ENCODE results near the gene DSTN. TPM values are rescaled to one million over a fixed set of nuclear protein-coding genes. Genes with fewer than 3 reads are reported as not detected.

The DSTN gene
- total and polyA plus RNA-seq, 2 experiments from 2014 or later = 162 to 459 TPM

- peaks cover 16% of the 10 kb centered on the region for H3K27me3 Mint-ChIP-seq (ENCODE audit: insufficient read depth, low read depth, poor library complexity)
- H3K36me3 Mint-ChIP-seq (ENCODE audit: low read depth) = peaks cover 40% of the 10 kb centered on the region
- Histone ChIP-seq H3K4me2 (no peak overlapping the region), H3K4me1 (ENCODE audit: insufficient read depth) (peaks cover 3% of the 10 kb centered on the region; the same call in 1 of the 2 replicates), H3F3A (replicated peaks; ENCODE audit: low read depth) (no peaks in the 10 kb centered on the region), H3K4me3 (no peak overlapping the region), H2AFZ (no peak overlapping the region), H3K36me3 (ENCODE audit: insufficient read depth) (0 out of 2 replicates have a peak, but pooled peaks cover 8% of the 10 kb centered on the region), H3K9me2 (ENCODE audit: insufficient read depth) (no peaks in the 10 kb centered on the region), H3K79me2 (replicated peaks; ENCODE audit: insufficient read depth) (no peaks in the 10 kb centered on the region), H3K27me3 (ENCODE audit: insufficient read depth) (no peaks in the 10 kb centered on the region), H3K27ac (ENCODE audit: low read depth) (no peak overlapping the region), H4K20me1 (replicated peaks; ENCODE audit: insufficient read depth) (no peaks in the 10 kb centered on the region)
- no peak for TF ChIP-seq REST (IDR thresholded peaks at IDR 0.05; ENCODE audit: unreplicated experiment)
- TF ChIP-seq CTCF (conservative IDR thresholded peaks at IDR 0.05; ENCODE audit: low read depth in 2 of 2) = no peak
- no peaks in the 10 kb centered on the region for H3K9me3 Mint-ChIP-seq
- DNase-seq (ENCODE audit: low spot score) (no peak), ATAC-seq (no peak)
- H3K4me3 Mint-ChIP-seq = no peak overlapping the region
- H3K27ac Mint-ChIP-seq = no peak overlapping the region
- H3K4me1 Mint-ChIP-seq = peaks cover 4% of the 10 kb centered on the region
These were observed 46.0 kb downstream of the DSTN start for GRCh38 chr20:17615645-17616479.

GRCh38 chr20:17616480-17617211 lies 46.8 kb downstream of the DSTN start:
- no peaks in the 10 kb centered on the region for H3K9me2 ChIP-seq (ENCODE audit: insufficient read depth)
- no peaks in the 10 kb centered on the region for H3K4me1 ChIP-seq (ENCODE audit: insufficient read depth)
- Mint-ChIP-seq H3K4me1 (peaks cover 4% of the 10 kb centered on the region), H3K9me3 (no peaks in the 10 kb centered on the region), H3K27me3 (ENCODE audit: insufficient read depth, low read depth, poor library complexity) (peaks cover 13% of the 10 kb centered on the region), H3K27ac (no peak overlapping the region), H3K36me3 (ENCODE audit: low read depth) (peaks cover 45% of the 10 kb centered on the region), H3K4me3 (no peak overlapping the region)
- H3K27ac ChIP-seq (ENCODE audit: low read depth) = no peak overlapping the region
- ATAC-seq (no peak), DNase-seq (ENCODE audit: low spot score) (no peak)
- H3K4me3 ChIP-seq = no peak overlapping the region
- H4K20me1 ChIP-seq (replicated peaks; ENCODE audit: insufficient read depth) = no peaks in the 10 kb centered on the region
- no peak overlapping the region for H3K4me2 ChIP-seq
- no peaks in the 10 kb centered on the region for H3F3A ChIP-seq (replicated peaks; ENCODE audit: low read depth)
- H3K79me2 ChIP-seq (replicated peaks; ENCODE audit: insufficient read depth) = no peaks in the 10 kb centered on the region
- no peaks in the 10 kb centered on the region for H3K27me3 ChIP-seq (ENCODE audit: insufficient read depth)
- H2AFZ ChIP-seq = no peak overlapping the region
- H3K36me3 ChIP-seq (ENCODE audit: insufficient read depth) = 0 out of 2 replicates have a peak, but pooled peaks cover 8% of the 10 kb centered on the region
- TF ChIP-seq ETS1 (IDR thresholded peaks at IDR 0.05) = no peak
- no peak for TF ChIP-seq CREB1 (CRISPR knock-in tag; IDR thresholded peaks at IDR 0.05; ENCODE audit: low read depth)
- no peak for TF ChIP-seq JUNB (IDR thresholded peaks at IDR 0.05; ENCODE audit: unreplicated experiment)
- no peak for TF ChIP-seq ZNF331 (CRISPR knock-in tag; IDR thresholded peaks at IDR 0.05; ENCODE audit: low read depth)
- no peak for TF ChIP-seq NANOG (IDR thresholded peaks at IDR 0.05; ENCODE audit: borderline replicate concordance)

All from GM23338 (cell line).